ENCODE data around the gene WNT7B.

DNA sequence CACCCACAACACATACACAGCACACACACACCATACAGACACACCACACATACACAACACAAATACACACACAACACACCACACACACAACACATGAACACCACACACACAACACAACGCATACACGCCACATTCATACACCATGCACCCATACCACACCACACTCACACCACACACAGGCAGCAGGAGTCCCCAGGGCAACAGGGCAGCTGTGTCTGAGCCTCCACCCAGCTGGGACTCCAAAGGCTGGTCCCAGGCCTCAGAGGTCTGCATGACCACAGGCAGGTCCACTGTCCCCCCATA lies 3.3 kb upstream of the WNT7B start:
- TF ChIP-seq, protein P1, sequence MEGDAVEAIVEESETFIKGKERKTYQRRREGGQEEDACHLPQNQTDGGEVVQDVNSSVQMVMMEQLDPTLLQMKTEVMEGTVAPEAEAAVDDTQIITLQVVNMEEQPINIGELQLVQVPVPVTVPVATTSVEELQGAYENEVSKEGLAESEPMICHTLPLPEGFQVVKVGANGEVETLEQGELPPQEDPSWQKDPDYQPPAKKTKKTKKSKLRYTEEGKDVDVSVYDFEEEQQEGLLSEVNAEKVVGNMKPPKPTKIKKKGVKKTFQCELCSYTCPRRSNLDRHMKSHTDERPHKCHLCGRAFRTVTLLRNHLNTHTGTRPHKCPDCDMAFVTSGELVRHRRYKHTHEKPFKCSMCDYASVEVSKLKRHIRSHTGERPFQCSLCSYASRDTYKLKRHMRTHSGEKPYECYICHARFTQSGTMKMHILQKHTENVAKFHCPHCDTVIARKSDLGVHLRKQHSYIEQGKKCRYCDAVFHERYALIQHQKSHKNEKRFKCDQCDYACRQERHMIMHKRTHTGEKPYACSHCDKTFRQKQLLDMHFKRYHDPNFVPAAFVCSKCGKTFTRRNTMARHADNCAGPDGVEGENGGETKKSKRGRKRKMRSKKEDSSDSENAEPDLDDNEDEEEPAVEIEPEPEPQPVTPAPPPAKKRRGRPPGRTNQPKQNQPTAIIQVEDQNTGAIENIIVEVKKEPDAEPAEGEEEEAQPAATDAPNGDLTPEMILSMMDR (conservative IDR thresholded peaks at IDR 0.05; ENCODE audit: low read depth, low read length) = no peak
- TF ChIP-seq EZH2 (IDR thresholded peaks at IDR 0.05; ENCODE audit: borderline replicate concordance, low read depth, low read length, poor library complexity, severe bottlenecking) = no peak
